LNCaP clone FGC (cell line): ENCODE measurements around the gene NEU2.

Source experiments
- DNase-seq: peaks from one replicate; pipeline ENCODE4 v3.0.0-alpha.2; 2011; ENCODE audit warnings: low read depth
- H3K4me3 ChIP-seq: 2 replicates; pipeline ENCODE4 v1.5.1; 2011; ENCODE audit warnings: mild to moderate bottlenecking, low read depth, low read length, control low read depth
- CTCF ChIP-seq: IDR thresholded peaks from 2 replicates; pipeline ENCODE4 v1.5.1; 2012; ENCODE audit warnings: mild to moderate bottlenecking; ENCODE audit not compliant: control insufficient read depth, insufficient read depth; ENCODE audit errors: extremely low read depth

Gene NEU2

DNA sequence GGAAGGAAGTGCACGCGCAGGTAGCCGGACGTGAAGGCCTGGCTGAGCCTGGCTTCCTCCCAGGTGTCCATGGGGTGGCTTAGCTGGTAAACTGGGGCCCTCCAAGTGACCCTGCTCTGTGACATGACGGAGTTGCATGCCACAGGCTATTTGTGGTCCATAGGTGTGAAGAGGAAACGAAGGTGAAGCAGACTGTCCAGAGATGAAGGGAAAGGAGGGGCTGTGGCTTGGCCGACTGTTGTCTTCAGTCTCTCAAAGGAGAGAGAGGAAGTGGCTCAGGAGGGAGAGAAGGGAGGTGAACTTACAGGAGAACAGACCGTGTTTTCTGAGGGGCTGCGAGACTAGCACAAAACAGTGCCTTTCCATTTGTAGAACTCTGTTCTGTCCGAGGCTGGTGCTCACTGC lies 47.0 kb downstream of the NEU2 start:
- DNase-seq: no peak
- no peak overlapping the region for H3K4me3 ChIP-seq
- no peak for TF ChIP-seq CTCF

DNA sequence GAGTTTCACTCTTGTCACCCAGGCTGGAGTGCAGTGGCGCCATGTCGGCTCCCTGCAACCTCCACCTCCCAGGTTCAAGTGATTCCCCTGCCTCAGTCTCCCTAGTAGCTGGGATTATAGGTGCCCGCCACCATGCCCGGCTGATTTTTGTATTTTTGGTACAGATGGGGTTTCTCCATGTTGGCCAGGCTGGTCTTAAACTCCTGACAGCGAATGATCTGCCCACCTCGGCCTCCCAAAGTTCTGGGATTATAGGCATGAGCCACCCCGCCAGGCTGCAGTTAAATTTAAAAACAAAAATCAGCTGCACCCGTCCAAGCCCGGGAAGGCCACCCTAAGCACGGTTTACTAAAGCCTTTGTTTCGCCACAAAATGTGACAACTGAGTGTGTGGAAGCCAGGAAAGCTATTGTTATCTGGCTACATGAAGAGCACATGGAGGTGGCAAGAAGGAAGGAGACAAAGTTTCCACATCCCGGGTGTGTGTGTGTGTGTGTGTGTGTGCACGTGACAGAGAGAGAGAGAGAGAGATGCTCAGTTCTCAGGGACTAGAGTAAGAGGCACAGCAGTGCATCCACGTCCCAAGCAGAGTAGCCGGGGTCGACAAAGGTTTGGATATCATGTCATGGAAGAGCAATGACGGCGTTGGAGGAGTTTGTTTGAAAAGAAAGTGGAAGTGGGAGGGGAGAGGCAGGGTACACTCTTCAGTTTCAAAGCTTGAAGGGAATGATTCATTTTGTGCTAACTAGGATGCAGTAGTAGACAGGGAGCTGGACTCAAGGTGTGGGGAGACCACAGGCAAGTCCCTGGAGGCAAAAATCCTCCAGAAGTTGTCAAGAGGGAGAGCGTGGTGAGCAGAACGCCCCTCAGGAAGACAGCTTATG lies 47.7 kb downstream of the NEU2 start:
- H3K4me3 ChIP-seq: no peak overlapping the region
- no peak for DNase-seq
- TF ChIP-seq CTCF: no peak

GRCh38 chr2:233080836-233081229 lies 48.4 kb downstream of the NEU2 start:
- no peak overlapping the region for H3K4me3 ChIP-seq
- no peak for DNase-seq
- no peak for TF ChIP-seq CTCF

- DNase-seq: no peak
- H3K4me3 ChIP-seq: no peak overlapping the region
These were observed 48.8 kb downstream of the NEU2 start for GRCh38 chr2:233081232-233081730.

GRCh38 chr2:233081731-233082221 lies 49.3 kb downstream of the NEU2 start:
- no peak for TF ChIP-seq CTCF
- H3K4me3 ChIP-seq: no peak overlapping the region

More at GRCh38 chr2:233081232-233081730, 48.8 kb downstream of the NEU2 start:
- no peak for TF ChIP-seq CTCF

DNA sequence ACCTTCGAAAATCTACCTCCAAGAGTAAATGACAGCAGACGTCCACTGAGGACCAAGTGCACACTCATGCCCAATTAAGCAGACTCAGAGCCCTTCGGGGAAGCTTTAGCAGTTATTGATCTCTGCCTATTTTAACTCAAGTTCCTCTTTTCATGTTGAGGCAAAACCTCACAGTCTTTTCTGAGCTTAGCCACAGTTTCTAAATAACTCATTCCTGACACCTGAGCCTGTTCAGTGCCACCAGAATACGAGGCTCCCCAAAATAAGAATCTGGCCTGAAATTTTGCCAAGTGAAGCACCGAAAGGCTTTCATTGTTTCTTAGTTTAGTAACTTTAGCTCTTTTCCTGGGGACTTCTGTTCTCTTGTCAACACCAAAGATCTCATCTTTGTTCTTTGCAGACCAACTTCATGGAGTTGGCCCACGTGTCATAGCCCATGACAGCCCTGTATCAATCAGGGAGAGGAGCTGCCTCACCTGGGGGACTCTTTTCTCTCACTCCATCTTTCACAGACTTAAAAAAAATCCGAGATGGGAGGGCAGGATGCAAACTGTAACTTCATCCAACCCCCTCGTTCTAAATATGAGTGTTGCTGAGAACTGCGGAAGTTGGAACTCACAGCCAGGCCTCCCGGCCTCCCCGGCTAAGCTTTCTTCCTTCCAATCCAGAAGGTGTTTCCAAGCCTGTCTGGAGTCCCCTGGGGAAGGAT lies 49.9 kb downstream of the NEU2 start:
- no peak for DNase-seq
- H3K4me3 ChIP-seq: no peak overlapping the region
- TF ChIP-seq CTCF: no peak

More at GRCh38 chr2:233081731-233082221, 49.3 kb downstream of the NEU2 start:
- DNase-seq: no peak
